Fibroblast of the conjunctiva (primary cell): ENCODE measurements around the gene CAPN13.
"Not testable (repeated sequence)": the region's sequence is repeated elsewhere in the genome, so short reads cannot be mapped to it uniquely, and the experiment has no call there.

Source experiments
- DNase-seq: peaks from one replicate; pipeline ENCODE4 v3.0.0-alpha.2; 2010; ENCODE audit warnings: low read depth

CAPN13 gene

GRCh38 chr2:30705056-30705455, 102.2 kb downstream of the CAPN13 start:
- no peak for DNase-seq

DNA sequence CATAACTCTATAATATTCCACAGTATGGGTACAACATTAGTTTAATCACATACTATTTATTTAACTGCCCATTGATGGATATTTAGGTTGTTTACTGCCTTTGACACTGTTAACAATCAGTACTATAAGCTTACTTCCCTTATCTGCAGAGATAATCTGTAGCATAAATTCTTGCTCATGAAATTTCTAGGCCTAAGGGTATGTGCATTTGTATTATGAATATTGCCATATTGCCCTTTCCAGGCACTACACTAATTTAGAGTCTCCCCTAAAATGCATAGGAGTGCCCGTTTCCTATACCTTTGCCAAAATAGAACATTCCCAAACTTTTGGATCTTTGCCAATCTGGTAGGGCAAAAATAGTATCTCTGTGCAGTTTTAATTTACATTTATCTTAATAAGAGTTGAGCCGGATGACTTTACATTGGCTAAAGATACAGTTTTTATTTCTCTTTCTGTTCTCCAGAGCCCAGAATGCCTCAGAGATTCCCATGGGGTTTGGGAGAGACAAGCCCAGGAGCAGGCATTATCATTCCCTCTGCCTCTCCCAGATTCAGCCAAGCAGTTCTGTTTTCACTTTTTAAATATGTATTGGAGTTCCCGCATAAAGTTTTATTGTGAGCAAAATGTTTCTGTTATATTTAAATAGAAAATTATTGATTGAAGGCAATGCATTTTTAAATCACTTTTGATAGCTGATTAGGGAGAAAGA, 102.8 kb downstream of the CAPN13 start:
- no peak for DNase-seq

GRCh38 chr2:30702694-30703093, 104.6 kb downstream of the CAPN13 start:
- no peak for DNase-seq

DNA sequence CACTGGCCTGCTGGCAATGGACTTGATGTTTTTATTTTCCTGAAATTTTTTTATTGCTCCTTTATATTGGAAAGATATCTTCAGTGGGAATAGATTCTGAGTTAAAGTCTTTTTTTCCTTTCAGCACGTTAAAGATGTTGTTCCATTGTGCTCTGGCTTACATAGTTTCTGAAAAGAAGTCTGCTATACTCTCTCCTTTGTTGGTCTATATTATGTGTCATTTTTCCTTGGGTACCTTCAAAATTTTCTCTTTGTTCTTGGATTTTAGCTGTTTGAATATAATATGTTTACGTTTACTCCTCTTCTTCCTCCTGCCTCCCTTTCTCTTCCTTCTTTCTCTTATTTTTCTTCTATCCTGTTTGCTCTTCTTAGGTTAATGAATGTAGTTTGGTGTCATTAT, 105.5 kb downstream of the CAPN13 start:
- no peak for DNase-seq

GRCh38 chr2:30697242-30698103, 109.8 kb downstream of the CAPN13 start:
- DNase-seq = not testable (repeated sequence)

- no peak for DNase-seq
These were observed 111.5 kb downstream of the CAPN13 start for GRCh38 chr2:30695749-30696148.

DNA sequence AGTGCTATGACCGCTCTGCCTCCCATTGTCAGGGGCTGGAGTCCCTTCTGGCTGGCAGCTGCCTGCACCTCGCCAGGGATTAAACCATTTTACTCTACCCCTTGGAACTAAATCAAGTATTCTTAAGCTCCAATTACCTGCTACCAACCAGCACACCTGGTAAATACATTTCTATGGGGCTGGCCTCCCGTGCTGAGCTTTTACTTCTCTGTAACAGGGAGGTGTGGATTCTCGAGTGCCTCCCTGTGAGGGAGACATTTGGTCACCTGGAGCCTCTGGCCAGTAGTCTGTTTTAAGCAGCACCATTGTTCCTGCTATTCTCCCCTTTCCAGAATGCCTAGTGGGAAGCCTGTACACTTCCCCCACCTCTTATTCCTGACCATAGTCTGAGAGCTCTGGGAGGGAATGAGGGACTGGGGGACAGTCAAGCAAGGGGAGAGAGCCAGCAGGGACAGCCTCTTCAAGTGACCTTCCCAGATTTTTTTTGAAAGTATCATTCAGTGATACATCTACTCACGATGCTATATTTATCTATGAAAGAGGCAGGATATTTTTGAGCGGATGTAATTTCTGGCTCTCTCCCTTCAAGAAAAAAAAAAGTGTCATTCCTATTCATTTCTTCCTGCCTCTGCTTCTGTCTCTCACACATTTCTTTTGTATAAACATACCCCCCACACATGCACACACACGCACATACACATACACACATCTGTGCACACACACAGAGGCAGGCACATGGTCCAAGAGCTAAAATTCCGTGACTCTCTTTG, 112.8 kb downstream of the CAPN13 start:
- no peak for DNase-seq

DNA sequence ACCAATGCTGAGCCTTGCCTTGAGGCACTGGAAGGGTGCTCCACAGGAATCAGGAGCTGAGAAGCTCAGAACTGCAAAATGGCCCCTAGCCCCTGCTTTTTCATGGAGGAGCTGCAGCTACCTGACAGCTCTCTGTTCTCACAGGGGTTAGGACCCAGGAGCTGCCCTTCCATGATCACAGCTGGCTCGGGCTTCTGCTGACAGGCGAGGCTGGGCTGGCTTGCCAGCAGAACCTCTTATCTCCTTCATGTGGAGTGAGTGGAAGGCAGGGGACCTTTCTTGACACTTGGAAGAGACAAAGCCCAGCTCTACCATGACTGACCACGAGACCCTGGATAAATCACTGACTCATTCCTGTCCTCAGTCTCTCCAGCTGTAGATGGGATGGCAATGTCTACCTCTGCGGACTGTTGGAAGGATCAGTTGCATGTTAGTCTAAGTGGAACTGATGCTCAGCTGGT, 113.4 kb downstream of the CAPN13 start:
- no peak for DNase-seq

DNA sequence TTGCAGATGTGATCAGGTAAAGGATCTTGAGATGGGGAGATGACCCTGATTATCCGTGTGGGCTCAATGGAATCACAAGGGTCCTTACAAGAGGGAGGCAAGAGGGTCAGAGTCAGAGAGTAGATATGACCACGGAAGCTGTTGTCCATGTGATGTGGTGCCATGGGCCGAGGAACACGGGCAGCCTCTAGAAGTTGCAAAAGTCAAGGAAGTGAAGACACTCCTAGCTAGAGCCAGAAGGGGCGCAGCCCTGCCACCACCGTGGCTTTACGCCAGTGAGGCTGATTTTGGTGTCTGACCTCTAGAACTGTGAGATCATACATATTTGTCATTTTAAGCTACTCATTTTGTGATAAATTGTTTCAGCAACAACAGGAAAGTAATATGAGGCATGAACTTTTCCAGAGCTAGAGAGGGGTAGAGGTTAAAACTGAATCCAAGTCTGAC, 114.4 kb downstream of the CAPN13 start:
- no peak for DNase-seq

GRCh38 chr2:30691948-30692828, 115.1 kb downstream of the CAPN13 start:
- no peak for DNase-seq

- no peak for DNase-seq
These were observed 115.9 kb downstream of the CAPN13 start for GRCh38 chr2:30691091-30691947.

GRCh38 chr2:30690126-30690561, 117.1 kb downstream of the CAPN13 start:
- DNase-seq = no peak

DNA sequence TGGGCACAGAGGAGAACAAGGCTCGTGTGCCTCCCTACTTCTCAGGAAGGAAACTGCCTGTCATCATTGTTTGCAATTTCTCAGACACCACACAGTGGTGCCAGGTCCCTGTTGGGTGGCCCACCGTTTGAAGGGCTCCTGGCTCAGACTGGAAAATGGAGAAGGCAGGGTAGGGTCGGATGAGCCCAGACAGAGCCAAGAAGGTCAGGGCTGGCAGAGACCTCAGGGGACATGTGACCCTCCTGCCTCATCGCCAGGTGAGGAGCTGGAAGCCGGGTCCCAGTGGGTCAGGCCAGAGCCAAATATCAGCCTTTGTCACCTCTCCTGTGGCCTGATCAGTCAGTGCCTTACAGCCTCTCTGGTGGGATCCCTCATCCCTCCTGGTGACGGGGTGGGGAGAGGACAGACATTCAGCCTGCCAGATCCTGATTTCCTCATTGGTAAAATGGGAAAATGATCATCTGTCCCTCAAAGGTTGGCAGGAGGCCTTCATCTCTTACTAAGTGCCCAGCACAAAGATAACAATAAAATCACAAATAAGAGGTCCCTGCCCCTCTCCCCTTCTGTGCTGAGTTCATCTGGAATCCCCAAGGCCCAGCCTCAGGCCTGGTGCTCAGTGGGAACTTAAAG, 117.6 kb downstream of the CAPN13 start:
- no peak for DNase-seq

DNA sequence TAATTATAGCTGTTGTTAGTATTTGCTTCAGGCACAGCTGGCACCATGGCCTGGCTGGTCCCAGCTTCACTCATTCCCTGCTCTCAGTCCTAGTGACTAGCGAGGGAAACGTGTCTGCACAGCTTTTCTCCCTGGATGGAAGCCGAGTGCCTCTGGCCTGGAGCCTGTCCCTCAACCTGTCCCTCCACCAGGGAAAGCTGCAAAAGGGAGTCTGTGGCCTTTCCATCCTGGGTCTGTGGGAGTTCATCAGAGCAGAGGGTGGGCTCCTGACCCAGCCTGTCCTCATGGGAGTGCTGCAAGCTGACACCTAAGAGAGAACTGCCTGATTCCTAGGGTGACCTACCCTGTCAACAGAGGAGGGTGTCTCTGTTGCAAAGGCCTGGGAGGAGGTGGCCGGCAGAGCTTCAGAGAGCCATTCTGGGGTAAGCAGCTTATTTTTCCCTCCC, 118.3 kb downstream of the CAPN13 start:
- DNase-seq = no peak

GRCh38 chr2:30686669-30687068, 120.6 kb downstream of the CAPN13 start:
- no peak for DNase-seq

- DNase-seq = no peak
These were observed 121.2 kb downstream of the CAPN13 start for GRCh38 chr2:30686000-30686399.

DNA sequence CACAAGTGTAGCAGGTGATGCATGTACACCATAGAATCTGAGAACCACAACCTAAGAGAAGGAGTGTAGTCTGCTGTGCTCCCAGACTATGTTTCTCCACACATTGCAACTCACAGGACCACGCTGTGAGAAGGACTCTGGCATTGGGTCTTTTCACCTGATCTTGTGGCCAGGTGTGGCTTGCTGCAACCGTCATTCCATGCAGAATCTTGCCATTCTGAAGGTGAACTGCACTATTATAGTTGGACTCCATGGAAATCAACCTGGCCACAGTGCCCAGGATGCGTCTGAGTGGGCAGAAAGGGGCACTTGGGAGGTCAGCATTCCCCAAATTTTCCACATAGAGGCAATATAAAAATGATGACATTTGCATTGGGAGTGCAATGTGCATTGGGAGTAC, 122.2 kb downstream of the CAPN13 start:
- DNase-seq = no peak

GRCh38 chr2:30684516-30684915, 122.7 kb downstream of the CAPN13 start:
- DNase-seq = no peak

GRCh38 chr2:30684026-30684425, 123.2 kb downstream of the CAPN13 start:
- no peak for DNase-seq
